Fibroblast of pulmonary artery (primary cell): ENCODE measurements around the gene PDE1A.

Source experiments
- DNase-seq: peaks from one replicate; pipeline ENCODE4 v3.0.0-alpha.2; 2010; ENCODE audit warnings: low read depth
- H3K4me3 ChIP-seq: replicated peaks from 2 replicates; pipeline ENCODE4 v1.5.1; 2011; ENCODE audit warnings: low read depth, mild to moderate bottlenecking, control low read depth, low read length, moderate library complexity
- CTCF ChIP-seq: IDR thresholded peaks from 2 replicates; pipeline ENCODE4 v1.5.1; 2011; ENCODE audit warnings: mild to moderate bottlenecking, control low read depth, low read length, inconsistent platforms; ENCODE audit errors: missing control alignments

PDE1A gene

DNA sequence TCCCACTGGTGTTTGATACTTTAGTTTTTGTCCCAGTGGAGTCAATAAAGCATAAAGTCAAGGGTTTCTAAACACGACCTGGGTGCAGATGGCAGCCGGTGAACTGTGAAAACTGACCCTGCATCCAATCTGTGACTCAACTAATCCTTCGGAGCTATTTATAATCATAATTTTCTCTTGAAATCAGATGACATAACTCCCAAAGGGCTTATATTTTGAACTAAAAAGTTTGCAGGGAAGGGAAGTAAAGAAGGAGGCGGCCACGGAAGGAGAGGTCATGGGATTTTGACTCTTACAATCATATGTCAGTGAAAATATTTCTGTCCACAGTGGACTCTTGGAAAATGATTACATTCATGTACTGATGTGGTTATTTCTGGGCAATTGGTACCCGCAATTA lies 178.5 kb downstream of the PDE1A start:
- no peak for TF ChIP-seq CTCF
- no peak overlapping the region for H3K4me3 ChIP-seq
- DNase-seq, result no peak

- no peak for DNase-seq
- TF ChIP-seq CTCF, result no peak
- no peak overlapping the region for H3K4me3 ChIP-seq
Measured at GRCh38 chr2:182247831-182248230, 179.0 kb downstream of the PDE1A start.

DNA sequence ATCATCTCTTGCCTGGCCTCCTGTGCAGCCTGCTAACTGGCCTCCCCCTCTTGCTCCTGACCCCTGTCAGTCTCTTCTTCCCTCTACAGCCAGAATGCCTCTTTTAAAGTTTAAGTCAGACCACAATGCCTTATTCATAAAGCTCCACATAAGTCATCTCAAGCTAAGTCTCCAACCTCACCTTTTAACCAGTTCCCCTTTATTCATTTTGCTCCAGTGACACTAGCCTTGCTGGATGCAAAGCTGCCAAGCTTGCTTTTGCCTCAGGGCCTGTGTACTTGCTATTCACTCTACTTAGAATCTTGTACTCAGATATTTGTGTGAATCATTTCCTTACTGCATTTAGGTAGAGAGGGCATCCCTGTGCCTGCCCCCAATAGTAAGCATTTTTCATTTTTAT lies 180.9 kb downstream of the PDE1A start:
- no peak for DNase-seq
- TF ChIP-seq CTCF, result no peak

DNA sequence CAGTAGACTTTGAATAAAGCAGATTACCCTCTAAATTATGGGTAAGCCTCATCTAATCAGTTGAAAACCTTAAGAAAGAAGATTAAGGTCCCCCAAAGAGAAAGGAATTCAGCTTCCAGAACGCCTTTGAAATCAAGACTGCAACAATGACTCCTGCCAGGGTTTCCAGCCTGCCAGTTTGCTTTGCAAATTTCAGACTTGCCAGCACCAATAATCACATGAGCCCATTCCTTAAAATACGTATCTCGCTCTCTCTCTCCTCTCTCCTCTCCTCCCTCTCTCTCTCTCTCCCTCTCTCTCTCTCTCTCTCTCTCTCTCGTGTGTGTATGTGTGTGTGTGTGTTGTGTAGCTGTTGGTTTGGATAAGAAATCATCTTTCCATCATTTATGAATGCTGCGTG lies 184.2 kb downstream of the PDE1A start:
- no peak for TF ChIP-seq CTCF
- no peak overlapping the region for H3K4me3 ChIP-seq
- DNase-seq, result no peak

More for the DNA sequence above, 180.9 kb downstream of the PDE1A start:
- H3K4me3 ChIP-seq, result no peak overlapping the region

GRCh38 chr2:182241936-182242335 lies 184.9 kb downstream of the PDE1A start:
- DNase-seq, result peak; percentile 31
- no peak overlapping the region for H3K4me3 ChIP-seq
- no peak for TF ChIP-seq CTCF

DNA sequence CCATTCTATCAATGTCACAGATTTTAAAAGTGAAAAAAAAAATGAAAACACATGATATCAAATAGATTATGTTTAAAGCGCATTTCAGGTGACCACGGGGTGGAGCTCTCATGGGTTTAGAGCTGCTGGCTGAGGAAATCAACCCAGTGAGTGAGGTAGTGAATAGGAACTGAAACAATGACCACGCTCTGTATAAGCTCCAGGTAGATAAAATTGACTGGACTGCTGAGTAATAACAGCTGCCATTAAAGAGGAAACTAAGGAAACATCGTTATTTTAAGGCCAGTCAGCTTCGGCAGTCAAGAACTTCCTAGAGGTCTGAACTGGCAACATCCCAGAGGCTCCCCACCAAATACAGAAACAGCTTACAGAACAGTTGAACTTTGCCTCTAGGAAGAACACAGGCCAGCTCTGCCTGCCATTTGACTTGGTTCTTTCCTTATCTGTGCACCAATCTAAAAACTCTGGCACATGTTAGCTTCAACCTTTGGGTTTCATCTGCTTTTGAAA lies 185.9 kb downstream of the PDE1A start:
- peak; percentile 55 for TF ChIP-seq CTCF
- H3K4me3 ChIP-seq, result no peak overlapping the region
- peak; percentile 58 for DNase-seq

GRCh38 chr2:182230561-182230960 lies 196.3 kb downstream of the PDE1A start:
- no peak for DNase-seq
- TF ChIP-seq CTCF, result no peak
- H3K4me3 ChIP-seq, result no peak overlapping the region
